T-helper 9 cell (primary cell): Measurements from ENCODE around the gene SMARCA4.
"Not testable (repeated sequence)": the region's sequence is repeated elsewhere in the genome, so short reads cannot be mapped to it uniquely, and the experiment has no call there.

Experiments used
- DNase-seq: peaks from one replicate; pipeline ENCODE4 v3.0.0-alpha.2; 2020

Gene SMARCA4

DNA sequence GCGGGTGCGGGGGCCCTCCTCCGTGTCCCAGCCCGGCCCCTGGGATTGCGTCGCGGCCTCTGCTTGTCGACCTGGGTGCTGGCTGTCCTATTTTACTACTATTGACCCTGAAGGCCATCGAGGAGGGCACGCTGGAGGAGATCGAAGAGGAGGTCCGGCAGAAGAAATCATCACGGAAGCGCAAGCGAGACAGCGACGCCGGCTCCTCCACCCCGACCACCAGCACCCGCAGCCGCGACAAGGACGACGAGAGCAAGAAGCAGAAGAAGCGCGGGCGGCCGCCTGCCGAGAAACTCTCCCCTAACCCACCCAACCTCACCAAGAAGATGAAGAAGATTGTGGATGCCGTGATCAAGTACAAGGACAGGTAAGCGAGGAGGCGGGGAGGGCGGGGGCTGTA is 80.4 kb downstream of the SMARCA4 start:
- DNase-seq = no peak

DNA sequence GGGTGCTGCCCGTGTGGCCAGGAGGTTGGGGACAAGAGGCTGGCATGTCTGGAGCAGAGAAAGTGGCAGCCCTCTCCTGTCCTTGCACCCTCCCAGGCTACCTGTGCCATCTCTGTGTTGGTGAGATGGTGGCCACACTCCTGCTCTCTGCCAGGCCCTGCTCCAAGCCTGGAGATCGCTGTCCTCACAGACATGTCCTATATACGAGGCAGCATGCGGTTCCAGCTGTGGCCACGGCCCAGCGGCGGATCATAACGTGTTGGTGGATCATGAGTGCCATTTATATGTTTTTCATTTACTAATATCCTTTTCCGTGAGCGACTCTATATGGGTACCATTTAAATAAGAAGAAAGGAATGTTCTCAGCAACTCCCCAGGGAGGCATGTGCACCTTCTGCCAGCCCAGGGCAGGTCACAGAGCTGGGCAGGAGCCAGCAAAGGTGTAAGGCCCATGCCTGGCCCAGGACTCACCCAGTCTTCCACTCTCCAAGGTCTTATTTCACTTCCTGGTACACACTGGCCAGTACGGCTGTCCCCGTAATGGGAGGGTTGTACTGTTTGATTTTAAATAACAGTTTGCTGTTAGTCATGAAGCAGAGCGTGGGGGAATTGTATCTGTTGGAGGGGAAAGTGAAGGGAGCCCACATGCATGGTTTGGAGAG is 81.3 kb downstream of the SMARCA4 start:
- no peak for DNase-seq

- no peak for DNase-seq
Observed at GRCh38 chr19:11044431-11044830, 83.6 kb downstream of the SMARCA4 start.

GRCh38 chr19:11045536-11045935 is 84.7 kb downstream of the SMARCA4 start:
- DNase-seq = no peak

GRCh38 chr19:11046605-11047354 is 86.0 kb downstream of the SMARCA4 start:
- DNase-seq = no peak

DNA sequence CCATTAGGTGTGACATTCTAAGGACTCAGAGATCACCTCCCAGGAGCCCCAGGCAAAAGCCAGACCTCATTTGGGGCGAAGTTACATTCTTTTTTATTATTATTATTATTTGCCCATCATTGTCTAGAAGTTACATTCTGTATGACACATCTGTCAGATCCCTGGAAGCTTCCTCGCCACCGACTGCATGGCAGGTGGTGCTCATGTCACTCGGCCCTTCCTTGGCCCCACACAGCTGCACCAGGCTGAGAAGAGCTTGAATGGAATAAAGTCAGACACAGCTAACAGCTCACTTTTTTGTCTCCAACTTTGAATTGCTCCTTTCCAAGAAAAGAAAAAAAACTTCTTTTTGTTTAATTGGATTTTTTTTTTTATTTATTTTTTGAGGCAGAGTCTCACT is 87.0 kb downstream of the SMARCA4 start:
- no peak for DNase-seq

GRCh38 chr19:11050323-11051114 is 89.7 kb downstream of the SMARCA4 start:
- no peak for DNase-seq

DNA sequence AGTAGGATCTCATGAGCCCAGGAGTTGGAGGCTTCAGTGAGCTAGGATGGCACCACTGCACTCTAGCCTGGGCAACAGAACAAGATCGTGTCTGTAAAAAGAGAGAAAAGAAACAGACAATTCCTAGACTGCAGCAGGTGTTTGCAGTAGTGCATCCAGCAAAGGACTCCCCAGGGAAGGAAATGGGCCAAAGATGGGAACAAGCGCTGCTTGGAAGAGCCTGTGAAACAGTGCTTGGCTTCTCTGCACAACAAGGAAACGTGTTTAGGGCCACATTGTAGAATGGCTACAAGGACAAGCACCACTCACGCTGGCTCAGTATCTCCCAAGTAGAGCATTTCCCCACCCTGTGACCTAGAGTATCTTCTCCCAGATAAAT is 93.0 kb downstream of the SMARCA4 start:
- no peak for DNase-seq

DNA sequence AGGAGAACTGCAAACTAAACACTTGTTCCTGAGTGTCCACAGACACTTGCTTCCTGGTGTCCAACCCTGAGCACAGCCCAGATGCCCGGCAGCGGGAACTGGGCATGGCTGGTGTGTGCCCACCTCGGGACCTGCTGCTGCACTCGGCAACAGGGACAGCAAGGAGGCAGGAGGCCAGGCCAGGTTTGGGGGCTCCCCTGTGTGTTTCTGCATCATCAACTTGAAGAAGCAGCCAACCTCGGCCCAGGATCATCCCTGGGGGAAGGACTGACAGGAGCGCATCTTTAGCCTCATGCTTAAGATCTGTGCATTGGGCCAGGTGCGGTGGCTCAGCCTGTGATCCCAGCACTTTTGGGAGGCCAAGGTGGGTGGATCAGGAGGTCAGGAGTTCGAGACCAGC is 93.4 kb downstream of the SMARCA4 start:
- DNase-seq = no peak

DNA sequence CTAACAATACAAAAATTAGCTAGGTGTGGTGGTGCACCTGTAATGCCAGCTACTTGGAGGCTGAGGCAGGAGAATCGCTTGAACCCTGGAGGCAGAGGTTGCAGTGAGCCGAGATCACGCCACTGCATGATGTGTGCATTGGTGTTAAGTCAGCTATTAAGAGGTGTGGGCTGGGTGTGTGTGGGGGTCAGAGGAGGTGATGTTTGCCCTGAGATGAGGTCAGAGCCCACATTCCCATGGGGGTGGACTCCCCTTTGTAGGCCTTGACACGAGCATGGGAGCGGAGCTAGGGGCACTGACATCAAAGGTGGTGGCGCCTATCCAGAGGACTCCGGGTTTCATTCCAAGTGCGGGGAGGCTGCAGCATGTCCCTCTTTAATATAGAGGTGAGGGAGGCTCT is 93.8 kb downstream of the SMARCA4 start:
- no peak for DNase-seq

GRCh38 chr19:11058246-11059030 is 97.6 kb downstream of the SMARCA4 start:
- DNase-seq = no peak

DNA sequence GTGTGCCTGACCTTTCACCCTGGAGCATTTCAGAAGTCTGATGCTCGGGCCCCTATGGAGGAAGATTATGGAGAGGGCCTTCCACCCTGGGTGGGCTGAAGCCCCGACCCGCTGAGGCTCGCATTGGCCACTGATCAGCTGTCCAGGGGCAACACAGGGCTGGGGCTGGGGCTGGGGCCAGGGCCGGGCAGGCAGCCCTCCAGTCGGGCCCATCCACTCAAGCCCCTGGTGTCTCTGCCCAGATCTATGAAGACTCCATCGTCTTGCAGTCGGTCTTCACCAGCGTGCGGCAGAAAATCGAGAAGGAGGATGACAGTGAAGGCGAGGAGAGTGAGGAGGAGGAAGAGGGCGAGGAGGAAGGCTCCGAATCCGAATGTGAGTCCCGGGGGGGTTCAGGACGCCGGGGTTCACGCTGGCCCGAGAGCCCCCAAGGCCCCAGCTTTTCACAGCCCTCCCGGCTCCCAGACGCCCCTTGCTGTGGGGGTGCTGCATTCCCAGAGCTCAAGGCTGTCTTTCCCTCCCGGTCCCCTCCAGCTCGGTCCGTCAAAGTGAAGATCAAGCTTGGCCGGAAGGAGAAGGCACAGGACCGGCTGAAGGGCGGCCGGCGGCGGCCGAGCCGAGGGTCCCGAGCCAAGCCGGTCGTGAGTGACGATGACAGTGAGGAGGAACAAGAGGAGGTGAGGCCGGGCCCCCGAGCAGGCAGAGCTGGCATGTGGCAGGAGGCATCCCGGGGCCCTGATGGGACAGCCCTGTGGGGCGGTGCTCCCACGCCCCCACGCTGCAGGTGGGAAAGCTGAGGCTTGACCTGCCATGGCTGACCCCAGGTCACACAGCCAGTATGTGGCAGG is 98.9 kb downstream of the SMARCA4 start:
- DNase-seq = no peak

DNA sequence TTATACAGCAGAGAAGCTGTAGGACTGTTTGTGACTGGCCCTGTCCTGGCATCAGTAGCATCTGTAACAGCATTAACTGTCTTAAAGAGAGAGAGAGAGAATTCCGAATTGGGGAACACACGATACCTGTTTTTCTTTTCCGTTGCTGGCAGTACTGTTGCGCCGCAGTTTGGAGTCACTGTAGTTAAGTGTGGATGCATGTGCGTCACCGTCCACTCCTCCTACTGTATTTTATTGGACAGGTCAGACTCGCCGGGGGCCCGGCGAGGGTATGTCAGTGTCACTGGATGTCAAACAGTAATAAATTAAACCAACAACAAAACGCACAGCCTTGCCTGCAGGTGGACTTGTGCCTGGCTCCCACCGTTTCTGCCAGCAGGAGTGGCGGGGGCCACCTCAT is 101.1 kb downstream of the SMARCA4 start:
- no peak for DNase-seq

- DNase-seq = no peak
Observed at GRCh38 chr19:11063434-11063833, 102.6 kb downstream of the SMARCA4 start.

GRCh38 chr19:11064831-11065303 is 104.0 kb downstream of the SMARCA4 start:
- no peak for DNase-seq

- DNase-seq = no peak
Observed at GRCh38 chr19:11066326-11066725, 105.5 kb downstream of the SMARCA4 start.

- no peak for DNase-seq
Observed at GRCh38 chr19:11067356-11068113, 106.7 kb downstream of the SMARCA4 start.

GRCh38 chr19:11069561-11069960 is 108.7 kb downstream of the SMARCA4 start:
- DNase-seq = no peak

DNA sequence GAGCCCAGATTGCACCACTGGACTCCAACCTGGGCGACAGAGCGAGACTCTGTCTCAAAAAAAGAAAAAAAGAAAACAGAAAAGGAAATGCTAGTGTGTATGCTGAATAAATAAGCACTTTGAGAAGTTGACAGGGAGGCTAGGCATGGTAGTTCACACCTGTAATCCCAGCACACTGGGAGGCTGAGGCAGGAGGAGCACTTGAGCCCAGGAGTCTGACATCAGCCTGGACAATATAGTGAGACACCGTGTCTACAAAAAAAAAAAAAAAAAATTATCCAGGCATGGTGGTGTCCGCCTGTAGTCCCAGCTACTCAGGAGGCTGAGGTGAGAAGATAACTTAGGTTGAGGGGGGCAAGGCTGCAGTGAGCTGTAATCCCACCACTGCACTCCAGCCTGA is 109.3 kb downstream of the SMARCA4 start:
- DNase-seq = no peak

DNA sequence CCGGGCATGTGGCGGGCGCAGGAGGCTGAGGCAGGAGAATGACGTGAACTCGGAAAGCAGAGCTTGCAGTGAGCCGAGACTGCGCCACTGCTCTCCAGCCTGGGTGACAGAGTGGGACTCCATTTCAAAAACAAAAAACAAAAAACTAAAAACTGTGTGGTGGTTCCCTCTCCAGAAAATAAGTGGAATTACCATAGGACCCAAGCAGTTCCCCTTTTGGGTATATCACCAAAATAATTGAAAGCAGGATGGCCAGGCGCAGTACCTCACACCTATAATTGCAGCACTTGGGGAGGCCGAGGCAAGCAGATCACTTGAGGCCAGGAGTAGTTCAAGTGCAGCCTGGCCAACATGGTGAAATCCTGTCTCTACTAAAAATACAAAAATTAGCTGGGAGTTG is 112.7 kb downstream of the SMARCA4 start:
- DNase-seq = no peak

GRCh38 chr19:11076792-11077191 is 116.0 kb downstream of the SMARCA4 start:
- DNase-seq = not testable (repeated sequence)
